Epithelial cell of proximal tubule (primary cell): ENCODE measurements around the gene LRP2BP. TPM values are rescaled to one million over a fixed set of nuclear protein-coding genes. Genes with fewer than 3 reads are reported as not detected.
"Not testable (repeated sequence)": the region's sequence is repeated elsewhere in the genome, so short reads cannot be mapped to it uniquely, and the experiment has no call there.

ENCODE experiments used
- DNase-seq: peaks from one replicate; pipeline ENCODE4 v3.0.0-alpha.2; 2011; ENCODE audit warnings: low read depth
- H3K4me3 ChIP-seq: 2 replicates; pipeline ENCODE4 v1.5.1; 2011; ENCODE audit warnings: low read depth, mild to moderate bottlenecking, low read length
- total RNA-seq: library from RNA; depleted of rRNA; stranded (reverse); fragments of >200 nt; gene quantifications from 2 replicates; pipeline ENCODE4 v1.2.3, GENCODE V29; 2015
- TF ChIP-seq, protein P1 (sequence below): conservative IDR thresholded peaks from 2 replicates; pipeline ENCODE4 v1.5.1; 2012; ENCODE audit warnings: low read depth, mild to moderate bottlenecking, low read length

Gene LRP2BP
- total RNA-seq, 1 donor from 2014 or later = 0.06 TPM

DNA sequence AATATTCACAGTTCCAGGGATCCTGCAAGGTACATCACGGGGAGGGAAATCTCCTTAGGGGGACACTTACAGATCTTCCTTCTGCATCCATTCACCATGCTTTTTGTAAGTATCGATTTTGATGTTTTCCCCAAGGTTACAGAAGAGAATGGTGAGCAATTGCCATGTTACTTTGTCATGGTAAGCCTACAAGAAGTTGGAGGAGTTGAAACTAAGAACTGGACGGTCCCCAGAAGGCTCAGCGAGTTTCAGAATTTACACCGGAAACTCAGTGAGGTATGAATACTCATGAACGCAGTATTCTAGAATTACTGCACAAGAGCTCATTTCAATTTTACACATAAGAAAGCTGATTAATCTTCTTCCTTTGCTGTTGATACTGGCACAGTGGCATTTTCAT, 53.9 kb downstream of the LRP2BP start:
- TF ChIP-seq, protein P1, sequence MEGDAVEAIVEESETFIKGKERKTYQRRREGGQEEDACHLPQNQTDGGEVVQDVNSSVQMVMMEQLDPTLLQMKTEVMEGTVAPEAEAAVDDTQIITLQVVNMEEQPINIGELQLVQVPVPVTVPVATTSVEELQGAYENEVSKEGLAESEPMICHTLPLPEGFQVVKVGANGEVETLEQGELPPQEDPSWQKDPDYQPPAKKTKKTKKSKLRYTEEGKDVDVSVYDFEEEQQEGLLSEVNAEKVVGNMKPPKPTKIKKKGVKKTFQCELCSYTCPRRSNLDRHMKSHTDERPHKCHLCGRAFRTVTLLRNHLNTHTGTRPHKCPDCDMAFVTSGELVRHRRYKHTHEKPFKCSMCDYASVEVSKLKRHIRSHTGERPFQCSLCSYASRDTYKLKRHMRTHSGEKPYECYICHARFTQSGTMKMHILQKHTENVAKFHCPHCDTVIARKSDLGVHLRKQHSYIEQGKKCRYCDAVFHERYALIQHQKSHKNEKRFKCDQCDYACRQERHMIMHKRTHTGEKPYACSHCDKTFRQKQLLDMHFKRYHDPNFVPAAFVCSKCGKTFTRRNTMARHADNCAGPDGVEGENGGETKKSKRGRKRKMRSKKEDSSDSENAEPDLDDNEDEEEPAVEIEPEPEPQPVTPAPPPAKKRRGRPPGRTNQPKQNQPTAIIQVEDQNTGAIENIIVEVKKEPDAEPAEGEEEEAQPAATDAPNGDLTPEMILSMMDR = no peak
- no peak for DNase-seq
- H3K4me3 ChIP-seq = no peak overlapping the region

DNA sequence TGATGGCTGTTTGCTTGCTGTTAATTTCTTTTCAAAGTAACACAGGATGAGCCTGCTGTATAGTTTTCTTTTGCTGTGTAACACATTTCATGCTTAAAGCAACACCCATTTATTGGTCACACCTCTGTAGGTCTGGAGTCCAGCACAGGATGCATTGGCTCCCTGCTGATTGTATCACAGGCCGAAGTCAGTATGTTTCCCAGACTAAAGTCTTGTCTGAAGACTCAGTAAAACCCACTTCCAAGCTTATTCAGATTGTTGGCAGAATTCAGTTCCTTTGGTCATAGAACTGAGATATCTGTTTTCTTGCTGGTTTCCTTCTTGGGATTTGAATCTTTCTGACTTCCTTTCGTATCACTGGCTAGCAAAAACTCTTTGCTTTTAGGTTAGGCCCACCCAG, 54.3 kb downstream of the LRP2BP start:
- TF ChIP-seq, protein P1 = no peak
- no peak overlapping the region for H3K4me3 ChIP-seq
- no peak for DNase-seq

DNA sequence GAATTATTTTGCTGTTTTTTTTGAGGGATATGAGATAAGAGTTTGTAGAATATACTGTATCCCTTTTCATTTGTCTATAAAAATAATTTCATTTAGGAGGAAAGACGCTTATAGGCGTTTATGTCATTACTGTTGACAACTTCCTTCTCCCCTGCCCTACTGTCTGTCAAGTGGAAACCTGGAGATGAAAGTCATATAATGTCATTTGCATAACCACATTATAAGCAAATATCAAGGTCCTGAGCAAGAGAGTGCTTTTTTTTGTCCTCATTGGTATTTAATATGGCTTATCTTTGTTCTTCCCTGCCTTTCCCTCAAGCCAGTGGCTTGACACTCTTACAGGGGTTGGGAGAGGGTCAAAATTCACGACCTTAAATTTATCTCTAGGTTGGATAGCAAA, 55.8 kb downstream of the LRP2BP start:
- no peak for DNase-seq
- TF ChIP-seq, protein P1 = no peak
- no peak overlapping the region for H3K4me3 ChIP-seq

DNA sequence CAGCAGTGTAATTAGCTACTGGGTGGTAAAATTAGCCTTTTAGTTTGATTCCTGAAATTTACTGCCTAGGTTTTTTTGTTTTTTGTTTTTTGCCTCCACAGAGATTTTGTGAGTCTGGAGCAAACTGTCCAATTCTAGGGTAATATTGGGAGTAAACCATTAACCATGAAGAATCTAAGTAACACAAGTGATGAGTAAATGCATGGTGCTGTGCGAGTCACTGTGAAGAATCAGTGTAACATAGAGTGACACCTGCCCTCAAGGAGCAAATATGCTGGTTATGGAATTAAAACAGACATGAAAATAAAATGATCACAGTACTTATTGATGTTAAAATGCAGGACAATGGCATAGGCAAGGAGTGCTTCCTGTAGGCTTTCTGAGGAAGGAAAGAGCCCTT, 60.1 kb downstream of the LRP2BP start:
- DNase-seq = peak; percentile 23
- no peak overlapping the region for H3K4me3 ChIP-seq
- TF ChIP-seq, protein P1 = no peak

DNA sequence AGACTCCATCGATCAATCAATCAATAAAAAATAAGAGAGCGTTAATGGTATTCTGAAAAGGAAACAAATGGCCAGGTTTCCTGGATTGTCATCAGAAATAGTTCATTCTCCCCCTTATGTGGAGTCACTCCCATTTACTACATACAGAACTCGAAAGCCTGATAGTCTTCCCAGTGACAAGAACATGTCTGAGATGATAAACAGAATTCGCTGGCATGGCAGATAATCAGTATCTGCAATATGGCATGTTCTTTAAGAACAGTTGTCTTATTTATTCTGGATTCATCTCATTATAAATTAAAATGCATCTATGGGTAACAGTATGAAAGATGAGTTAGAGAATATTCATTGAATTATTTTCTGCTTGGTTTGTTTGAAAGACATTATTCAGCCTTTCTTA, 61.4 kb downstream of the LRP2BP start:
- DNase-seq = no peak
- no peak overlapping the region for H3K4me3 ChIP-seq
- TF ChIP-seq, protein P1 = no peak

DNA sequence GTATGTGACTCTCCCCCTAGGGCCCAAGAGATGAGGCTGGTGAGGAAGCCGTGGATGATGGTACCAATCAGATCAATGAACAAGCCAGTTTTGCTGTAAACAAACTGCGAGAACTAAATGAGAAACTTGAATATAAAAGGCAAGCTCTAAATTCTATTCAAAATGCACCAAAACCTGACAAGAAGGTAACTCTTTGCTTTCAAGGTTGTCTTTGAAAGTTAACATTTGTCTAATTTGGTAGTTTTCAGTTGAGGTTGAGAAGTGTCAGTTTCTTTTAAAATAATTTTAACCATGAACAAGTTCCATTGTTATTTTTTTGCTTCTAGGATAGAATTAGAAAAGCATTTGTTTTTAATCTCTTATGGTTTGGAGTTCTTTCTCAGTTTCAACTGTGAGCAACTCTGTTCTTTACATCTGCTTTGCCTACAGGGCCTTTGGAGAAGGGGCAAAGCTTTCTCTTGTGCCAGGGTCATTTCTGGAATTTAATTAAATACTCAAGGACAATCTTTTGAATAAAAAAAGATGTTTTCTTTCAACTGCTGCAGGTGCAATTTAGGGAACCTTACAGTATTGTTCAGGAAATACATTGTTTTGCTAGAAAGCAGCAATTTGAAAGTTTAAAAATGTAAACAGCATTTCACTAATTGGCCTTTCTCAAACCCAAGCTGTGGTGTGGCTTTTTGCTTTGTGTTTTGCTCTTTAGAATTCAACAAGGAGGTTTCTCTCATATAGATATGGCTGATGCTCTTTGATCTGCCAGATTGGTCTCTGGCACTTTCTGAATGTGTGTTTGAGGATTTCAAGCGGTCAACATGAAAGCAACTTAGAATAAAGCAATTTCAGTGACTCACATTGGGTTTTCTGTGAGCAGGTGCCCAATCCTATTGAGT, 62.9 kb downstream of the LRP2BP start:
- no peak overlapping the region for H3K4me3 ChIP-seq
- TF ChIP-seq, protein P1 = no peak
- no peak for DNase-seq

DNA sequence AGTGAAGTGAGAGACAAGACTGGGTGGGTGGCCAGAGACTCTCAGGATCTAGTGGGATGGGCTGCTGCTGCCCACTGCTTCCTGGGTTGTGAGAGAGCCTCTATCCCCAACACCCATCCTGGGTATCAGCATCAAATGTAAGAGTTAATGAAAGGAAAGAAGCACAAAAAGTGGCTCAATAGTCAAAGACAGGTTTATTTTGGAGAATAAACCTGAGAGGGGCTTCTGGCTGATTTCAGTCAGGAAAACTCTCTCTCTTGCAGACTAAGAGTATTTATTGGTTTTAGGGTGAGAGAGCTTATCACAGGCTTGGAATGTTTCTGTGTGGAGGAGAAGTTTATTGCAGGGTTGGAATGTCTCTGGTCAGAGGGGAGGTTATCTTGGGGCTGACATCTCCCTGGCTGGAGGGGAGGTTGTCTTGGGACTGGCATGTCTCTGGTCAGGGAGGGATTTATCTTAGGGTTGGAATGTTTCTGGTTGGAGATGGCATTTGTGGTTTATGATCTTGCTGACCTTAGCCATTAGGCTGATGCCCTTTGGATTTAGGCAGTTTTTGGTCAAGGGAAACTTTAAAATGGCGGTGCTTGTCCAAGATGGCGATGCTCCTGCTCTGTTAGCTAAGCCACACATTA, 65.7 kb downstream of the LRP2BP start:
- H3K4me3 ChIP-seq, DNase-seq: not testable (repeated sequence)
